Stimulated activated CD4-positive, alpha-beta T cell treated with anti-CD3 and anti-CD28 coated beads, TNF-alpha, amount 100 ng/mL, for 24 hours (primary cell): ENCODE data around the gene LARGE1.

ENCODE experiments used
- DNase-seq, 3 experiments: peaks; one replicate each; pipeline ENCODE4 v3.0.0-alpha.2; 2020; ENCODE audit warnings: low read depth in 3 of 3

LARGE1 gene

DNA sequence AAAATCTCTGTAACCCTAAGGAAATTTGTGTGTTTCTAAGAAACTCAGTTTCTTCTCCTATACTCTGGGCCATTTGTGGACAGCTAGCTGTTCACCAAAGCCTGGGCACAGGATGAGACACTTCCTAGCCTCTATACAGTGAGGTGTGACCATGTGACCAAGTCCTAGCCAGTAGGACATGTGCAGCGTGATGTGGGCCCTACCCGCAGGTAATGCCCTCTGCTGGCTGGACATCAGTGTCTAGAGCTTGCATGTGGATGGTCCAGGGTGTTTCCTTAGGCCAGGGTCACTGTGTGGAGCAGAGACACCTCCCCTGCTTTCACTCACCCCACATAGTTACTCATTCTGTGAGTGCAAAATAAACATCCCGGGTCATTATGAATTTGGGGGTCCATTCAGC is 100.5 kb downstream of the LARGE1 start:
- DNase-seq: no peak

DNA sequence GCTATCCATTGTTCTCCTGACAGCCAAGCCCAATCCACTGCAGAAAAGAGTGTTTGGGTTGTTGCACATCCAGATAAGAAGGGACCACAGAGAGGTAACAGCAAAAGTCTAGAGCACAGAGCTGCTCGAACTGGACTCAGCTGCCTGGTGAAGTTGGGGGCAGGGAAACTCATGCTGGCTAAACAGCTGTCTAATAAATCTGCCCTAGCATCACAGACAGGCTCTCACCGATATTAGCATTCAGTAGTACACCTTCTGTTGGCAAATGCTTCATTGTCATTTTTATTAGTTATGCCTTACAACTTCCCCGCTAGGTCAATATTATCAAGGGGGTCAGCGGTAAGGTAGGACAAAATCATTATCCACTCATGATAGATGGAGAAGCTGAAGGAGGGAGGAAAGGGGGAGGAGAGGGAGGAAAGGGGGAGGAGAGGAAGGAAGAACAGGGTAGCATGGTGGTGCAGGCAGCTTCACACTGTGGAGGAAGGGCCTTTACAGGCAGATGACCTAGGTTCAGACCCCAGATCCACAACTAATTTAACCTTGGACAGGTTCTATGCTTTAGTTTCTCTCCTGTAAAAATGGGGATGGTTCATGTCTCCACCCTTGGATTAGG is 102.7 kb downstream of the LARGE1 start:
- DNase-seq: no peak

DNA sequence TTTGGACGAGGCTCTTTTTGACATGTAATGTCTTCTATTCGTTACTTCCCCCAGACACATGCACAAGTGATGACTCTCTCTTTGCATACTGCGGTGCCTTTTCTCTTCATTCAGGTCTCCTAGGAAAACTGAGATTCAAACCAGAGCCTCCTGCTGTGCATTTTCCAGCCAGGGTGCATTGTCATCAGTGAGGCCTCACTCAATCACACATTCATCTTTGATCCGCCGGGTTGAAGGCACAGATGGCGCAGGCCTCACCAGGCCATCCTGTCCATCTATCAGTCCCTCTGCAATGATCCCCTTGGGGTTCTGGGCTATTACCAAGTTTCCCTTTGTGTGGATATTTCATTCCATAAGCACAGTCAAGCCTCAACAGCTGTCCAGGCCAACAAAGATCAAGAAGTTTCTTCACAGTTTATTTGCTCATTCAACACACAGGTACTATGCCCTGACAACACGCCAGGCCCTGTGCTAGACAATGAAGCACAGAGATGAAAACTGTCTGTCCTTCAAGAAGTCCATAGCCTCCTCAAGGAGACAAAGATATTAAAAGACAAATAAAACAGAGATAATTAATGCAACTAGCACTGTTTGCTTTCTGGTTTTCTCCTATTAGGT is 107.8 kb downstream of the LARGE1 start:
- DNase-seq: no peak

DNA sequence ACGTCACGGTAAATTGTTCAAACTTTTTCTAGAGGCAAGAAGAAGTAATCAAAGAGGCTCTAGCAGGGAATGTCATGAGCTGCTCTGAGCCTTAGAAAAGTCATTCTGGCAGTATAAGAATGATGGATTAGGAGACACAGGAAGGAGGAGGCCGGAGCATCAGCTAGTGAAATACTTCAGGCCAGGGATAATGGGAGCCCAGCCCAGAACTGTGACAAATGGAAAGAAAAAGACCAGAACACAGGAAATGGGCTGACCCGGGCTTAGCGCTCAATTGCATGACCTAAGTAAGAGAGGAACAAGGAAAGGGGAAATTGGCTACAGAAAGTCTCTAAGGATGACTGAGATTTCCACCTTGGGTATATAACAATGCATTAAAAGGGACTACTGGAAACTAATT is 108.6 kb downstream of the LARGE1 start:
- DNase-seq: no peak

DNA sequence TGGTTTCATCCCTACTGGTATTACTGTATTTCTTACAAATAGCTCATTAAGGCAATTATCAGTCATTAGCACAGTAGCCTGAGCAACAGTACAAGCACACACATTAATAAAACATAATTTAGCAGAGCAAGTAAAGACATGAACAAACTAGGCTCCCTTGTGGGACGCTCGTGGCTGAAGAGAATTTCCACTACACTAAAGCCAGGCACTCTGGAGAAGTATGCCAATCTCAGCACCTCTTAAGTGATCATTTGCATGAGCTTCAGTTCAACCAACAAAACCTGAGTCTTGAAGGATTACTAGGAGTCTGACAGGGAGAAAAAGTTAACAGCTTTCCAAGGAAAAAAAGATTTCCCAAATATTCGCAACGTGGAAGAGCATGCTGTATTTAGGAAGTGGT is 109.1 kb downstream of the LARGE1 start:
- no peak for DNase-seq

DNA sequence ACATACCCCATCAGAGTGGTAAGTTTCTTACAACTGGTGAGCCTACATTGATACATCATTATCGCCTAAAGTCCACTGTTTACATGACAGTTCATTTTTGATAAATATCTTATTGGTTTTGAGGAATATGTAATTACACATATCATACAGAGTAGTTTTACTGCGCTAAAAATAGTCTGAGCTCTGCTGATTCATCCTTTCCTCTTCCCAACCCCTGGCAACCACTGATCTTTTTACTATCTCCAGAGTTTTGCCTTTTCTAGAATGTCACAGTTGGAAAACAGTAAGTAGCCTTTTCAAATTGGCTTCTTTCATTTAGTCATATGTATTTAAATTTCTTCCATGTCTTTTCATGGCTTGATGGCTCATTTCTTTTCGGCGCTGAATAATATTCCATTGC is 112.8 kb downstream of the LARGE1 start:
- no peak for DNase-seq

DNA sequence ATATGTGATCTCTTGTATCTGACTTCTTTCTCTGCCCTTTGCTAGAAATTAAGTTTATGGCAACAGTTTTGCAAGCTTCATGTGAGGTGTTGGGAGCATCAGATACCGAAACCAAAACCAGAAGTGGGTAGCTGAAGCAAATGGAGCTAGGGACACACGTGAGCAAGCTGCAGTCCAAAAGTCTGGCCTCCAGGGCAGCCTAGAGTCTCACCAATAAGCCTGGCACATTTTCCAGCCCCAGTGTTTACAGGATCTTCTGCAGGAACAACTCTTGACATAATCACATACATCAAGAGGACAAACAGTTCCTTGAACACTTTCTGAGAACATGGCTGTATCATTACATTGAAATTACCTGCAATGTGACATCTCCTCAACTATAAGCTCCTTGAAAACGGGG is 114.1 kb downstream of the LARGE1 start:
- DNase-seq: no peak

DNA sequence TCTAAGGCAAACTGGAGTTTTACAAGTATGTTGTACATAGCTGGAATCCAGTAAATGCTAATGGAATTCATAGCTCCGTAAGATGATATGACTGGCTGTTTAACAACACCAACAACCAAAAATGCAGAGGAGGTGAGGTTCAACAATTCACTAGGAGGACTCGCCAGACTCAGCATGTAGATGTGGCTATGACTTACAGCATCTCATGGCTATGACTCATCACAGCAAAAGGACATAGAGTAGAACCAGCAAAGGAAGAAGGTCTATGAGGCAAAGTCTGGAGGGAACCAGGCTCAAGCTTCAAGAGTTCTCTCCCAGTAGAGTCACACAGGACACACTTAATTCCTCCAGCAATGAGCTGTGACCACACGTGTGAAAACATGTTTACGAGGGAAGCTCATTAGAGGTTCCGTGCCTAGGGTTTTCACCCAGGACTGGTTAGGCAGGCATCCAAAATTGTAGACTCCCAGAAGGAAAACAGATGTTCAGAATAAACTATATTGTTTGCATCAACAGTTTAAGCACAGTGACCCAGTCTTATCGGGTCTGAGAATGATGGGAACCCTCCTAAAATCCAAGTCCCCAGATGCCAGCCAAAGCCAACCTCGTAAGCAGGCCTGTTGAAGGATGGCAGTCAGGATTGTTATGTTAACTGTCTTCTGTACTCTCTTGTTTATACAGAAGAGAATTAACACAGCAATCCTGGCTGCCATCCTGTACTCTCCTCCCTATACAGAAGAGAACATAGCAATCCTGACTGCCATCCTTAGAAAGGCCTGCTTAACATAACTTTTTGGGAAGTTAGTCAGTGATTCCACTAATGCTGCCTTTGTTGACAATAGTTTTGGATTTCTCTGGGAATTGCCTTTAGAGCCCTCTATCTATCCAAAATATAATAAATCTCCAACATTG is 116.6 kb downstream of the LARGE1 start:
- no peak for DNase-seq

DNA sequence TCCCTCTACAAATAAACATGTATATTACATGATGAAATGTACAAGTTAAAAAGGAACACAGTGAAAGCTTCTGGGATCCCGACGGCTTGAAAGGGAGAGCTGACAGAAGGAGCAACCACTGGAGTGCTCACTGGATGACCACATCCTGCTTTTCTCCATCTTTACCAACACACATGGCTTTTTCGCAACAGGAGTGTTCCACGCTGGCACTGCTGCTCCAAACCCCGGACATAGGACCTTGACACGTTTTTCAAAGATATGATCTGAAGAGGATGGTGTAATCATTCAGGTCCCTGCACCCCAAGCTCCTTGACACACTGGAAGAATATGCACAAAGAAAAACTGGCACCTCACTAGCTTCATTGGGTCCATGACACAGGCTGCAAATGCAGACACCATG is 121.9 kb downstream of the LARGE1 start:
- no peak for DNase-seq

DNA sequence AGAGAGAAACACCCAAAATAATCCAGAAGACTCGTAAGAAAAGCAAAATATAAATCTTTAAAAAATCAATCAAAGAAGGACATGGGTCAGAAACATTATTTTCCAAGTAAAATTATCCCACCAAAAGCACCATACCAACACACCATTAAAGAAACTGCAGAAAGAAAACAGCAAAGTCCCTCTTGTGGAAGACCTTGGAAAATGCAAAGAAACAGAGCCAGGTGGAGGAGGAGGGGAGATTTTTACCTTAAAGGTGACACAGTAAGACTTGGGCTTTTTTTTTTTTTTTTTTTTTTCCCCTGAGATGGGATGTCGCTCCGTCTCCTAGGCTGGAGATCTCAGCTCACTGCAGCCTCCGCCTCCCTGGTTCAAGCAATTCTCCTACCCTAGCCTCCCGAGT is 123.8 kb downstream of the LARGE1 start:
- DNase-seq: no peak

DNA sequence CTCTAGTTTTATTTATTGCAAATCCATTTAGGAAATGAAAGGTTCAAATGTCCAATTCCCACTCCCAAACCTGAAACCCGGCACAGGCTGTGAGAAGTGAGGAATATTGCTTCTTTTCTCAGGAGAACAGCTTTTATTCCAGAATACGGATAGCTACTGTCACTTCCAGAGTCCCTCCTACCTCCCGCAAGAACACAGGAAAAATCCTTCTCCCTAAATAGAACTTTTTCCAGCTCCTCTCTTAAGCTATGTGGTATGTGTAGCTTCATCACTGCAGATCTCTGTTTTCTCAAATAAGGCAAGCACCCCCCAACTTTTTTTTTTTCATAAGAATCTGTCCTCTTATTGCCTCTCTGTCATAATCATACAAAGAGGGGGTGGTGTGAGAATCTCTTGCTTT is 126.8 kb downstream of the LARGE1 start:
- DNase-seq: no peak

DNA sequence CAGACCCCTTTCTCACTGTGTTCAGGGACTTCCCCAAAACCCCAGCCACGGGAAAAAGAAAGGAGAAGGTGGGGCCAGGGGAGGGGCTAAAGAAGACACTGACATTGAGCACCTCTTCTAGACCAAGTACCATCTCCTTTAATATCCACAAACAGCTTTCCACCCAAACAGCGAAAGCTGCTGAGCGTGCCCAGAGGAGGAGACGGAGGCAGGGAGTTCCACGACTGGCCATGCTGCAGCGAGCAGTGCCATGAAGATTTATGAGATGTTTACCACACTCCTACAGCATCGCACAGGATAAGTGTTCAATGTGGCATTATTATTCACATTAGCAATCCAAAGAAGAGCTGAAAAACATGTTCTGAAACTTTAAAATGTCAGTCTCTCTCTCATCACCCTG is 127.4 kb downstream of the LARGE1 start:
- no peak for DNase-seq

DNA sequence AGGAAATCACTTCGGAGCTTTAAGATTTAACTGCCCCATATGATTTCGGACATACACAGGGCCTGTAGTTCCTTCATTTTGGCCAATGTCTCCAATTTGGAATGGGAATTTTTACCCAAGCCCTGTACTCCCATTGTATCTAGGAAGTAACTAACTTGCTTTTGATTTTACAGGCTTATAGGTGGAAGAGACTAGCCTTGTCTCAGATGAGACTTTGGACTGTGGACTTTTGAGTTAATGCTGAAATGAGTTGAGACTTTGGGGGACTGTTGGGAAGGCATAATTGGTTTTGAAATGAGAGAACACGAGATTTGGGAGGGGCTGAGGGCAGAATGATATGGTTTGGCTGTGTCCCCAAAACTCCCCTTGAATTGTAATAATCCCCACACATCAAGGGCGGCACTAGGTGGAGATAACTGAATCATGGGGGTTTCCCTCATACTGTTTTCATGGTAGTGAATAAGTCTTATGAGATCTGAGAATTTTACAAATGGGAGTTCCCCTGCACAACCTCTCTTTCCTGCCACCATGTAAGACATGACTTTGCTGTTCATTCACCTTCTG is 130.5 kb downstream of the LARGE1 start:
- DNase-seq: no peak

DNA sequence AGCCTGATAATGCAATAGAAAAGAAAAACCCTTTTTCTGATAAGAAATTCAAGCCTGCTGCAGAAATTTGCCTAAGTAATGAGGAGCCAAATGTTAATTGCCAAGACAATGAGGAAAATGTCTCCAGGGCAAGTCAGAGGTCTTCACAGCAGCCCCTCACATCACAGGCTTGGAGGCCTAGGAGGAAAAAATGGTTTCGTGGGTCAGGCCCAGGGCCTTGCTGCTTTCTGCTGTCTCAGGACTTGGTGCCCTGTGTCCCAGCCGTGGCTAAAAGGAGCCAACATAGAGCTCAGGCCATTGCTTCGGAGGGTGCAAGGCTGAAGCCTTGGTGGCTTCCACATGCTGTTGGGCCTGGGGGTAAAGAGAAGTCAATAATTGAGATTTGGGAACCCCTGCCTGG is 131.3 kb downstream of the LARGE1 start:
- DNase-seq: no peak

DNA sequence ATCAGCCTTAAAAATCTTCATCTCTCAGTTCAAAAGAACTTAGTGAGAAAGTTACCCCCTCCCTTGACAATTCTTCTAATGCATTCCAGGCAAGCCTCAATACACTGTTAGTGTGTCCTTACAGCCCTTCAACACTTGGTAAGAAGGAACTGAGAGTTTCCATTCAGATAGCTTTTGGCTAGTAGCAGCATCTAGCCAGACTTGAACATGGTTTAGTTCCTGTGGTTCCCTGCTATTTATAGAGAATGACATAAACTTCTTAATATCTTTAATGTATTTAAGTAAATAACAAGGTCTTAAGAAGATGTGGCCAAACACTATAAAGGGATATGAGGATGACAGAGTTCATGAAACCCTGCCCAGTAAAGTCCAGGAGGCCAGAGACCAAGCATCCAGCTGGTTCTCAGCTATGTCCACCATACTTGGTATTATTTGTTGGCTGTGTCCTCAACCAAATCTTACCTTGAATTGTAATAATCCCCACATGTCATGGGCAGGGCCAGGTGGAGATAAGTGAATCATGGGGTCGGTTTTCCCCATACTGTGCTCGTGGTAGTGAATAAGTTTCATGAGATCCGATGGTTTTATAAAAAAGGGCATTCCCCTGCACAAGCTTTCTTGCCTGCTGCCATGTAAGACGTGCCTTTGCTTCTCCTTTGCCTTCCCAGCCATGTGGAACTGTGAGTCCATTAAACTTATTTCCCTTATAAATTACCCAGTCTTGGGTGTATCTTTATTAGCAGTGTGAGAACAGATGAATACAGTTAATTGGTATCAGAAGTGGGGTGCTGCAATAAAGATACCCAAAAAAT is 132.4 kb downstream of the LARGE1 start:
- no peak for DNase-seq

DNA sequence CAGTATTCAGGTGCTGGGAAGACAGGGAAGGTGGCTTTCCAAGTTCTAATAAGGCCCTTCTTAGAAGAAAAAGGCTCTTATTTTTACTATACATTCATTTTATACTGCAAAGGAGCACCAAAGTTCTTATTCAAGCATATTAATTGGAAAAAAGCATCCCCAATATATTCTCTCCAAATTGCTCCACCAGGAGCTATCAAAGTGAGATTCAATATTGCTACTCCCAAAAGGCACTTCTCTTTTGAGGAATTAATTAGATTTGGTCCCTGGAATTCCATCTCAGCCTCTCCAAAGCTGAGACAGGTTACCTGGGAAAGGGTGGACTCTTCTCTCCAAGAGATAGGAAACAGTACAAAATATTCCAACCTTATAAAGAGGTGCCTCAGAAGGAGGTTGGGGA is 134.1 kb downstream of the LARGE1 start:
- DNase-seq: no peak

DNA sequence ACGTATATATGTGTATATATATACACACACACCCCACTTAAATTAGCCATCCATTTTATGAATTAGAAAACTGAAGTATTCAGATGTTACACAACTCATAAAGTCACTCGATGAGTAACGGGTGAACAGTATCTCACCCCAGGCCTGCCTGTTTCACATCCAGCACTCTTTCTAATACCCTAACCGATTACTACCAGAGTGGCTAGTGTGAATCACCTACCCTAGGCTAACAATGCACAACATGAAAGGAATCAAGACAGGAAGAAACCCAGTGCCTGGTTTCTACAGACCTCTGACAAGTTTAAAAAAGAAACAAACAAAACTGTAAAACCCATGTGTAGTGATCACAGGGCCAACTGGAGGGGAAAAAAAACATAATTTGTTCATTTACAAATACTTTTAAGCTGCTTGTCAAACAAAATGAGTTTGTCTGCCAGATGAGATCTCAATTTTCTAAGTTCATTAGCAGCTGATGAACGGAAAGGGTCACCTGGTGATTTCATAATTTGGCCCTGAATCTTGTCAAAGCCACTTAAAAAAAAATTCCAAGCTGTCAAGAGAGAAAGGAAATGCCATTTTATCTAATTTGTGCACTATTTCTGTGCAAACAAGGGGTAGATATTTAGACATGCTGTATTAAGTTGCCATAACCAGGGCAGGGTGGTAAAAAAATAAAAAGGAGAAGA is 134.8 kb downstream of the LARGE1 start:
- DNase-seq: no peak

DNA sequence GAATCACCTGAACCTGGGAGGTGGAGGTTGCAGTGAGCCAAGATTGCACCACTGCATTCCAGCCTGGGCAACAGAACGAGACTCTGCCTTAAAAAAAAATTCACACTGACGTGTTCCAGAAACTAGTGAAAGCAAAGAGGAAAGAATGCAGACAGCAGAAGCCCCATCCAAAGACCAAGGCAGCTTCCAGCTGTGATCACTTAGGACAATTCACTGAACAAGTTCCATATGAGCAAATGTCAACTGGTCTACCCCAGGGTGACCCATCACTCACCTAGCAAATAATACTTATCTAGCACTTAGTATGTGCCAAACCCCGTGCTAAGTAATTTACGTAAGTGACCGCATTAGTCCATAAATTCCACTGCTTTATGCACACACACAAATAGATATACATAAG is 138.9 kb downstream of the LARGE1 start:
- DNase-seq: no peak

DNA sequence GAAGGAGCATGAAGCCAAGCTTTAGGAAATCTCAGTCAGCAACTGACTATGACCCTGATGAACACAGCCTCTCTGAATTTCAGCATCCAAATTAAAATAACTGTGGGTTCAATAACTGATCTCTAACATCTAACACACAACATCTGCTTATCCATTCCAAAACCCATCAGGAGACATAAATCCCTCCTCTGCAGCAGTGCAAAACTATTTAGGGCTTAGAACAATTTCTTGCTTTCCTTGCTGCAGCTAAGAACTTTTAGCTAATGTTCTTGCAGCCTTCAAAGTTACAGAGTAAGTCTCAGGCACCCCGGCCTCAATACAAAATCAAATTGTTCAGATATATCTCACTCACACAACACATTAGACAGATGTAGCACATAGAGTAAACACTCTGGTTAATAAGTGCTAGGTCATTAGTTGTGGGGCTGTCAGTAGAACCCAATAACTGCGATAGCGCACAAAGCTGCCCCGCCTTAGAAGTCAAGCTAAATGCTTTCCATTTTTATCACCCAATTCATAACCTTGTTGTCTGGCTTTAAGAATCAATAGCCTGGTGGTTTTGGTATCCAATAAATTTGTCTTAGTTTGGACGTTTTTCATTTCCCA is 139.6 kb downstream of the LARGE1 start:
- DNase-seq: no peak

DNA sequence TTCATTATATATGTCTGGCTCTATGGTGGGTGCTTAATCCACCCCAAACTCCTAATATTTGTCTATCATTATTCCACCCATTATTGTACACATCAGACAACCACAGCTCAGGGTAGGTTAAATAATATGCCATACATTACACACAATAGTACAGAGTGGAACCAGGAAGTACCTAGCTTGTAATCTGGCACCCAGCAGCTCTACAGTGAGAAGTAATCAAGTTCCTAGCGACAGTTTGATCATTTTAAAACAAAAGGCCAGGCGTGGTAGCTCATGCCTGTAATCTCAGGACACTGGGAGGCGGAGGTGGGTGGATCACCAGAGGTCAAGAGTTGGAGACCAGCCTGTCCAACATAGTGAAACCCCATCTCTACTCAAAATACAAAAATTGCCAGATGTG is 141.0 kb downstream of the LARGE1 start:
- DNase-seq: no peak

DNA sequence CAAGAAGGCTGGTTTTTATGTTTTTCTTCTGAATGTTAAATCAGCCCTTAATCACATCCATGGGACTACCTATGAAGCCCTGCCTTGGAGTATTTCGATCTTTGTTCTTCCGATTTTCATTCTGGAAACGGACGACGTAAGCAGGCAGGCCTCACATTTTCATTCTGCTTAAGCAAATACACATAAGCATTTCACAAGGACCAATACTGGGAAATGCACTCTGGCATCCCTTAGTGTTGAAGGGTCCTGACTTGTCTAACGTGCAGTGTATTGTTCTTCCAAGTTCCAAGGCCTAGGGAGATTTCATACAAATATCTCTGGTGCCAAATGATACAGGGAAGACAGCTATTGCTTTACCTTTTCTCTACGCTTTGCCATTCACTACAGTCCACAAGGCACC is 143.8 kb downstream of the LARGE1 start:
- no peak for DNase-seq
